B cell (primary cell): ENCODE measurements around the gene RFX3.

Source experiments
- EZH2 ChIP-seq: IDR thresholded peaks from 2 replicates; pipeline ENCODE4 v1.6.1; 2012; ENCODE audit warnings: borderline replicate concordance, low read depth, mild to moderate bottlenecking, moderate library complexity, low read length; ENCODE audit not compliant: insufficient read depth, poor library complexity, severe bottlenecking
- TF ChIP-seq, protein P1 (sequence below): fragments of 200-600 bp; IDR thresholded peaks from one replicate; pipeline ENCODE4 v1.8.0; 2022; ENCODE audit warnings: antibody characterized with exemption, mild to moderate bottlenecking

DNA sequence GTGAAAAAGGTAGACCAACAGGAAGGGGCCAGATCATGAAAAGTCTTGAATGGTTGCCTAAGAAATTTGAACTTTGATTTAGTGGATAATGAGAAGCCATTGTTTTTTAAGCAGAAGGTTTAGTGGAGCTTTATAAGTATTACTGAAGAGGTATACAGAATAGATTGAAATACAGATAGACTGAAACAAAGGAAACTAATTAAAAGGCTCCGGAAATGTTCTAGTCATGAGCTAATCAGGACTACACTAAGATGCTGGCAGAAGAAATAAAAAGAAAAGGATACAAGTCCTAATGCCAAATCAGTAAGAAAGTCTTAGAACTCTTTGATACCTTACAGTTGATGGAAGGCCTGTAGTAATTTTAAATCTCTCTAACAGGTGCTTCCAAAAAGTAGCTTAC lies 45.7 kb upstream of the RFX3 start:
- TF ChIP-seq, protein P1, sequence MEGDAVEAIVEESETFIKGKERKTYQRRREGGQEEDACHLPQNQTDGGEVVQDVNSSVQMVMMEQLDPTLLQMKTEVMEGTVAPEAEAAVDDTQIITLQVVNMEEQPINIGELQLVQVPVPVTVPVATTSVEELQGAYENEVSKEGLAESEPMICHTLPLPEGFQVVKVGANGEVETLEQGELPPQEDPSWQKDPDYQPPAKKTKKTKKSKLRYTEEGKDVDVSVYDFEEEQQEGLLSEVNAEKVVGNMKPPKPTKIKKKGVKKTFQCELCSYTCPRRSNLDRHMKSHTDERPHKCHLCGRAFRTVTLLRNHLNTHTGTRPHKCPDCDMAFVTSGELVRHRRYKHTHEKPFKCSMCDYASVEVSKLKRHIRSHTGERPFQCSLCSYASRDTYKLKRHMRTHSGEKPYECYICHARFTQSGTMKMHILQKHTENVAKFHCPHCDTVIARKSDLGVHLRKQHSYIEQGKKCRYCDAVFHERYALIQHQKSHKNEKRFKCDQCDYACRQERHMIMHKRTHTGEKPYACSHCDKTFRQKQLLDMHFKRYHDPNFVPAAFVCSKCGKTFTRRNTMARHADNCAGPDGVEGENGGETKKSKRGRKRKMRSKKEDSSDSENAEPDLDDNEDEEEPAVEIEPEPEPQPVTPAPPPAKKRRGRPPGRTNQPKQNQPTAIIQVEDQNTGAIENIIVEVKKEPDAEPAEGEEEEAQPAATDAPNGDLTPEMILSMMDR = no peak
- TF ChIP-seq EZH2 = no peak
